HG03575 (cell line): ENCODE data around the gene PITX1.
"Not testable (repeated sequence)": the region's sequence is repeated elsewhere in the genome, so short reads cannot be mapped to it uniquely, and the experiment has no call there.

ENCODE experiments used
- ATAC-seq: cut with Tn5 transposase; IDR thresholded peaks from one replicate; pipeline ENCODE4 v1.9.1; 2021; ENCODE audit not compliant: unreplicated experiment, insufficient number of reproducible peaks, low FRiP score; ENCODE audit errors: extremely low read depth

The PITX1 gene

DNA sequence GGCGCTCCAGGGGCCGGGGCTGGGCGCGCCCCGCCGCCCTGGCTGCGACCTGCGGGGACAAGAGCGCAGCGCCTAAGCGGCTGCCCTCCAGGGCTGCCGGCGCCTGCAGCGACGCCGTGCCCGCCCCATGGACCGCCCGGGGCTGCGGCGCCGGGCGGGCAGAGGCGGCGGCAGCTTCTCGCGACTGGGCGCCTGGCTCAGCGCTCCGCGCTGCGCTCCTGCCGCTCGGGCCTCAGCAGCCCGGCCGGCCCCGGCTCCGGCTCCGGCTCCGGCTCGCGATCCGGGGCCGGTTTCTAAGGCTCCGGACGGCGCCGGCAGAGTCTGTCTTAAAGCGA, at the start of gene PITX1:
Gene PITX1 (minus strand): TSS at position 328 of the 335 bp plus-strand sequence. CDS start 347 bp downstream, outside the sequence.
- no peak for ATAC-seq

DNA sequence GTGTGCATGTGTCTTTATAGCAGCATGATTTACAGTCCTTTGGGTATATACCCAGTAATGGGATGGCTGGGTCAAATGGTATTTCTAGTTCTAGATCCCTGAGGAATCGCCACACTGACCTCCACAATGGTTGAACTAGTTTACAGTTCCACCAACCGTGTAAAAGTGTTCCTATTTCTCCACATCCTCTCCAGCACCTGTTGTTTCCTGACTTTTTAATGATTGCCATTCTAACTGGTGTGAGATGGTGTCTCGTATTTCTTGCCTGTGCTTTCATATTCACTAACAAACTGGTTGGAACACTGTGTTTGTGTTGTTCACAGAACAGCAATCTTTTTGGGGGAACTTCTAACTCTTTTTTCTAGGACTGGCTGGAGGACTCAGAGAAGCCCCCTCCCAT, 49.3 kb upstream of the PITX1 start:
- not testable (repeated sequence) for ATAC-seq

DNA sequence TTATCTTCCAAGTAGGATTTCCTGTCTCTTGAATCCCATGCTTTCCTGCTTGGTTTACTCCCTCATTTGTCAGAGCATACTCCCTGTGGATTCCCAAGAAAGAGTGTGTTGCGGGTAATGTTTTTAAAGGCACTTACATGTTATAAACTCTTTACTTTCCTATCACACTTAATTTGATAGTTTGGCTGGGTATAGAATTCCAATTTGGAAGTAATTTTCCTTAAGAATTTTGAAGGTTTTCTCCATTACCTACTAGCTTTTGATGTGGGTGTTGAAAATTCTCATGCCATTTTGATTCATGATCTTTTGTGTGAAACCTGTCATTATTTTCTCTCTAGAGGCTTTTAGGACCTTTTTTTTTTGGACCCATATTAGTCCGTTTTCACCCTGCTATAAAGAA, 47.2 kb upstream of the PITX1 start:
- no peak for ATAC-seq

DNA sequence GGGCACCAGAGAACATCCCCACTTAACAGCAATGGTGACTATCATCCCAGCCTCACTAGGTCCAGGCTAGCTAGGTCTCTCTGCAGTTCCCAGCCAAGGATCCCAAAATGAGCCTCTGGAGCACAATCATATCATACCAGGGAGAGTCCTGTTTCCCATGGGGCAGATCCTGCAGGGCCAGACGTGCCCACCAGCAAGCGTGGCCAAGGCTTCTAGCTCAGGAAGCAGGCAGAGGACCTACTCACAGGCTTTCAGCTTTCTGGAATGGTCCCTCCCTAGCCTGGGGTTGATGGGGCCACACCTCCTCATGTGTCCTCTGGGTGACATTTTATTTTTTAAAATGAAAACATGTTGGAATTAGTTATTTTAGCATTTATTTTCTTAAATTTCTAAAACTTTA, 45.7 kb upstream of the PITX1 start:
- ATAC-seq, result no peak

DNA sequence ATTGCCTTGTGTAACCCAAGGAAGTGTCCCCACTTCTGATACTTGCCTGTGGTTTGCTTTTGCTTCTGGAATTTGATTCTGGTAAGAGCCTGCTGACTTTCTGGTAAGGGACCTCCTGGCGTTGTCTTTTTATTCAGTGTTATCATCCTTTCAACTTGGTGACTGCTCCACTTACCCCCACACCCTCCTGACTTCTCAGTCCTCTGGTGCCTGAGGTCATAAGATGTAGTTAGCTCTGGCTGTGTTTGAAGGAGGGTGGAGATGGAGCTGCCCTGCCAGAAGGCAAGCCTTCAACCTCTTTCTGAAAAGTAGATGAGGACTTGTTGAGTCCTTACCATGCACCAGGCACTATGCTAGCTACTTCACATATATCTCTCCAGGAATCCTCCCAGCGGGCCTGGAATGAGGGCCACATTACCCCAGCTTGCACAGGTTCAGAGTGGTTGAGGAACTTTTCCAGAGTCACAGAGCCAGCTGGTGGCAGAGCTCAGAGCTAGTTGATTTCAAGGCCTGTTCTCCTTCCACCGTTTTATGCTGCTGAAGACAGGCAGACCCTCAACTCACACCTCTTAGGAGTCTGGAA, 45.2 kb upstream of the PITX1 start:
- ATAC-seq, result no peak

DNA sequence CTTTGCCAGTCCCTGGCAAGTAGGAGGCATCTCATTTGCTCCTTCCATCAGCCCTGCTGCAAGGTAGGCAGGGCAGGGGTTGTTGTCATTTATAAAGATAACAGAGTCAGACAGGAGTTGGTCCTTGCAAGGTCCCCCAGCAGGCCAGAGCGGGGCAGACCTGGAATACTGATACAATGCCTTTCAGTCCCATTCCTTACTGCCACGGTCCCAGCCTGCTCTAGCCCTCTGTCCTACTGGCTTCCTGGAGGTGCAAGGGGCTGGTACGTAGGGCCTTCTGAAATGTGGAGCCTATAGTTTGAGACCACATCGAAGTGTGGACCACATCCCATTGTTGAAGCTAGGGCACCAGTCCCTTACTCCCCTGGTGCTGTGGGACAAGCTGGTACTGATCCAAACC, 42.8 kb upstream of the PITX1 start:
- no peak for ATAC-seq

DNA sequence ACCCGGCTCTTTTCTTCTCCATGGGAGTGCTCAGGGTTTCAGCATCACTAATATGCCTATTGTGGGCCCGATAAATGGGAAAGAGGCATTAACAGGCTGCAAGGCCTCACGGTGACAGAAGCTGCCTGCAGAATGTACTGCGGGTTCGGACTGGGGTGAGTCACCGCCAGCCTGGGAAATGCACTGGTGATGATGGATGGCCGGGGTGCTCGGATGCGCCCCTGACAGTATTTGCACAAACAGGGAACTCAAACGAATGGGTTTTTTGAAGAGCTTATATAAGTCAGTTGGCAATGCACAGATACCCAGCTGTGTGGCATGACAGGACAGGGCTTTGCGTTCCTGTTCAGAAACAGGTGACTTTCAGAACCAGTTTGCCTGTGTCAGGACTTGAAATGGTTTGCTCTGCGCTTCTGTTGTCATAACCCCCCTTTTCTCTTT, 42.0 kb upstream of the PITX1 start:
- ATAC-seq, result no peak

DNA sequence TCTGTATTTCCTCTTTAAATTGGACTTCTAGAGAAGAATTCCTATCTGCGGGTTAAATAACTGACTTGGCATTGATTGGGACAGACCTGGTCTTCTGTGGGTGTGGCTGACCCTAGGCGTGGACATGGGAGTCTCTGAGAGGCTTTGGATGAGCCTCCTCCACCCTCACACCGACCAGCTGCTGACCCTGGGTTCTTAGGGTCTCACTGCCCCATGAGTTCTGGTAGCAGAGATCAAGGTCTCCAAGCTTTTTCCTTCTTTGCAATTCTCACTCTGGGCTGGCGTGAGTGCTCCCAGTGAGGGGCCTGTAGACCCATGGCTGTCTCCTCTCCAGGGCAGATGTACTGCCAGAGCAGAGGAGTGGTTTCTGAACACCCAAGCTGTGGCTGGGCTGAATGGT, 41.6 kb upstream of the PITX1 start:
- ATAC-seq, result no peak

DNA sequence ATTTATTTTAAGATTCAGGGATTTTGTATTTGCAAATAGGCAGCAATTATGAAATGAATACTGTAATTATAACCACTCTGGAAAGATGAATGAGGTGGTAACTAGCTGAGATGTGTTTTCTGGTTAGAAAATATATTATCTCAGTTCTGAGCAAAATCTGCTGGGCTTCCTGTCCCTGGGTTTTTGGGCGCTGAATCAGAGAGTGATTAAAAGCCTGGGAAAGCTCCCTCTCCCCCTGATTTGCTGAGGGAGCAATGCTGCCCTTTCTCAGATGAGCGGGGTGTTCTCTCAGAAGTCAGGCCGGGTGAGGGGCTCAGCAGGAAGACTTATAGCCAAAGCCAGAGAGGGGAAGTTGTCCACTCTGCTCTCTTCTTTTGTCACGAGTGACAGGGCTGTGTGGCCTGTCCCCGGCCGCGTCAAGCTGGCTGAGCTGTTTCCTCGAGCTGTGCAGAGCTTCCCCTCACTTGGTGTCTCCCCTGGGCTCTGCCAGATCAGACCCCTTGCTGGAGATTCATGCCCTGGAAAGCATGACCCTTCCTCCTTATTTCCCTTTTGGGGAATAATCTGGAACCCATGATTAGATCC, 39.8 kb upstream of the PITX1 start:
- no peak for ATAC-seq

DNA sequence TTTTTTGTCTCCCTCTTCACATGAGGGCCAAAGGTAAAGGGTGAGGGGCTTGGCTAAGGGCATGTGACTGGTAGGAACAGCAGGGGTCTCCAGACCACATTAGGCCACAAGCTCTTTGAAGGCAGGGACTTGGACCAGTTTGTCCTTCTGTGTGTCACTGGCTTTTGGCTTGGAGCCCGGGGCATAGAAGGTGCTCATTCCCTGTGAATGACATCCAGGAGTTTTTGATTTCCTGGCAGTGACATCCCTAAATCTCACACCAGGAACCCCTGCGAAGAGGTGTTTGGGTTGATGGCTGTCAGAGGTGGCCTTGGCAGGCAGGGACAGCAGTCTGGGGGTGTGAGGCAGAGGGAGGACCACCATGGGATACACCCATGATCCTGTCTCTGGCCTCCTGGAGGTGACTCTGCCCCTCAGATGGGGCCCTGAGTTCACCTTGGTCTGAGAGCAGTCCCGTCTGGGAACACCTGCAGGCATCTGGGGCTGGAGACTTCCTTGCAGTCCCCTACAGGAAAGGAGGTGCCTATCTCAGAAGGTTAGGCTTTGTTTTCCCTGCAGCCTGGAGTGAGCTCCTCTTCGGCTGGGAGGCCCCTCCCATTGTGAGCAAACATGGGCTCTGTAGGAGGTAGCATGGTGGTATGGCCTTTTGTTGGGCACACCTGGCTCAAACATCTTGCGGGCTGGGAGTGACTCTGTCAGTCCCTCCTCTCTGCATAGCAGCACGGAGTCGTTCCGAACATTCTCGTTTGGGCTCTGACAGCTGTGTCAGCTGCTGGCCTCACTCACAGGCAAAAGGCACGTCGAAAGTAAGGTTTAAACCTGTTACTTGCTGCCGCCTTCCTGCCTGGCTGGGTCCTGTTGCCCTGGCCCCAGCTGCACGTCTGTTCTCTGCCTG, 38.6 kb upstream of the PITX1 start:
- no peak for ATAC-seq

DNA sequence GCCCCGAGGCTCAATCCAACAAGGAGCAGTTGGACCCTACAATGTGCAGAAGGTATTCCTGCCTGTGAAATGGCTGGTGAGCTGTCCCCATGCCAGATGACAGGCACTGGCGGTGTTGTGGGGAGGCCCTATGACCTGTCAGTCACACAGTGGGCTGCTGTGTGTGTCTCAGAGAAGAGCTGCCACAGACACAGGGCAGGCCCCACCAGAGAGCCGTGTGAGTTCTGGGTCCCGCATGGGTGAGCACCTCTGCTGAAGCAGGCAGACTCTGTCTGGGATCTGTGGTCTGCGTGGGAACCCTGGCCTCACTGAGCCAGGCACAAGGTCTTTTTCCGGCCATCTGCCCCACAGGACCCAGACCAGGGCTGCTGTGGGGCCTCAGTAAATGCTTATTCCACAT, 37.3 kb upstream of the PITX1 start:
- no peak for ATAC-seq

DNA sequence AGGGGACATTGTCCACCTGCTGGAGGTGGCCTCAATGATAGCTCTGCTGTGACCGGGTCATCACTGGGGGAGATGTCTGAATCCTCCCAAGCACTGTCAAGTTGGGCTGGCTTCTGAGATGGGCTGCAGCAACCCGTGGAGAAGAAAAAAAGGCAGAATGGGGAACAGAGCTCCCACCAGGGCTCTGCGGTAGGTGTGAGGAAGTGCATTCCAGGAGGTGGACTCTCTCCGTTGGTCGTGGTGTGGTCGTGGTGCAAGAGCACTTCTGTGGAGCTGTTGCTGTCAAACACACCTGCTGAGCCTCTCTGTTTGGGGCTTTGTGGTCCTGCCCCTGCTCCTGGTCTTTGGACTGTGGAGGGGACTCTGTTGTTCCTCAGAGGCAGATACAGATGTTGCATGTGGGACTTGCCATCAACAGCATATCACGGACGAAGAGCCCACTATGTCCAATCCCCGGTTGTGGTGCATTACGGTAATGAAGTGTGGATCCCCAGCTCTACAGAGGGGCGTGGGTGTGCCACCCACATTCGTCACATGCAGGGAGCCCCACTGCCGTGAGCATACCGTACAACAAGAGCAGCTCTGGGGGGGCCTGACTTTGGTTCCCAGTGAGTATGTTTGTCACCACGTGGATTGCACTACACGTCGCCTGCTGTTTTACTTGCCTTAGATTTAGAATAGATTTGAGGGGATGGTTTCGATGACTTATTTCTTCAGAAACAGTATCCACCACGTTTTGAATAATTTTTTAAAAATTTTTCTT, 36.0 kb upstream of the PITX1 start:
- ATAC-seq, result no peak

DNA sequence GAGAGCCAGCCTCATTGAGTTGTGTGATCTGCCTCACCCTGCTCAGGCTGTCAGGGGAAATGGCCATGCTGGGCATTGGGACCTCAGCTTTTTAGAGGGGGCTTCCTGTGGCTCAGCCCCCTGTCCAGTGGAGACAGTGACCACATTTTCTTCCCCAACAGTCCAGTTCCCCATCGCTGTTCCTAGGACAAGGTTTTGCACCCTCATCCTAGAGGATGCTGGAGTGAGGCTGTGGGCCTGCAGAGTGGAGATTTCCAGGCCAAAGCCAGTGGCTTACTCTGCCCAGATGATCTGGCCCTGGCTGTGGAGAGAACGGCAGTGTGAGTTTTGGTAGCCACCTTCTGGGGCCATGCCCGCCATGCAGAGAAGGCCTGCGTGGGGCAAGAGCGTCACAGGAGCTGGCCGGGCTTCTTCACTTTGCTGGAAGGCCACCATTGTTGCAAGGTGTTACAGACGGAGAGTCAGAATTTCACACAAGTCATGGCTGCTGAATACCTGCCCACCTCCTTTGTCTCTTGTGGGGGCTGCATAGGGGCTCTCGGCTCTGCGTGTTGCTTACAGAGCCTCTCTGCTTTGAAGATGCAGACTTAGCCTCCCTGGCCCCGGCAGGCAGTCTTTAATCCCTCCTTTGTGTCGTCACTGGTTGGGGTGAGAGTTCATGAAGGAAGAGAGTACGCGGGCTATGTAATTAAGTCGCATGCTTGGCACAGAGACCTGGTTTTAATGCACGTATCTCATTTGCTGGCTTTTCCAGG, 35.2 kb upstream of the PITX1 start:
- ATAC-seq, result no peak

DNA sequence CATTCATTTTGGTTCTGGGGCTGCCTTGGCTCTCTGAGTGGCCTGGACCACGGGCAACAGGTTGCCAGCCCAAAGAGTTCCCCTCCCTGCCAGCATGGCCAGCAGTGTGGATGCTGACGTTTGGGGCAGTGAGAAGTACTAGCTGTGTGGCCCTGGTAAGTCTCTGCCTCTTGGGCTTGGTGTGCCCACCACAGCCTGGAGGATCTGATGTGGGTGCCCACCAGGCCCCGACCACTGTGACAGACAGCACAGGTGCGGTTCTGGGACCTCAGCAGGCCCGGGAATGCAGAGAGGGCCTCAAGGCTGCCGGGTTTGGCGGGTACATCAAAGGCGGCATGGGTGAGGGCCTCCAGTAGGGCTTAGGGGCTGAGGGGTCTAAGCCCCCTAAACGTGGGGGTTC, 33.6 kb upstream of the PITX1 start:
- ATAC-seq, result no peak

DNA sequence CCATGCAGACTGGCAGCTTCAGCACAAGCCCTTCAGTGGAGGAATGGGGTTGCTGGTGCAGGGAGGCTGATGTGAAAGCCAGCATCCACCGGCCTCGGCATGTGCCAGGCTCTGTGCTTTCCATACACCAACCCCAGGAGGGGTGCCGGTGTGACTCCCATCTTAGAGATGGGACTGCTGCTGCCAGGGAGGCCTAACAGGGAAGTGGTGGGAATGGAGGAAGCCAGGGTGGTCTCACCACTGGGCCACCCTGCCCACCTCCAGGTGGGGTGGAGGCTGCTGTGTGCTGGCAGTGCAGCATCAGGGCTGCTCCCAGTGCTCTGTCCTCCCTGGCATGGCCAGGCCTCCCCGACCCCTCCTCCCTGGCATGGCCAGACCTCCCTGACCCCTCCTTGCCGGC, 32.8 kb upstream of the PITX1 start:
- no peak for ATAC-seq

DNA sequence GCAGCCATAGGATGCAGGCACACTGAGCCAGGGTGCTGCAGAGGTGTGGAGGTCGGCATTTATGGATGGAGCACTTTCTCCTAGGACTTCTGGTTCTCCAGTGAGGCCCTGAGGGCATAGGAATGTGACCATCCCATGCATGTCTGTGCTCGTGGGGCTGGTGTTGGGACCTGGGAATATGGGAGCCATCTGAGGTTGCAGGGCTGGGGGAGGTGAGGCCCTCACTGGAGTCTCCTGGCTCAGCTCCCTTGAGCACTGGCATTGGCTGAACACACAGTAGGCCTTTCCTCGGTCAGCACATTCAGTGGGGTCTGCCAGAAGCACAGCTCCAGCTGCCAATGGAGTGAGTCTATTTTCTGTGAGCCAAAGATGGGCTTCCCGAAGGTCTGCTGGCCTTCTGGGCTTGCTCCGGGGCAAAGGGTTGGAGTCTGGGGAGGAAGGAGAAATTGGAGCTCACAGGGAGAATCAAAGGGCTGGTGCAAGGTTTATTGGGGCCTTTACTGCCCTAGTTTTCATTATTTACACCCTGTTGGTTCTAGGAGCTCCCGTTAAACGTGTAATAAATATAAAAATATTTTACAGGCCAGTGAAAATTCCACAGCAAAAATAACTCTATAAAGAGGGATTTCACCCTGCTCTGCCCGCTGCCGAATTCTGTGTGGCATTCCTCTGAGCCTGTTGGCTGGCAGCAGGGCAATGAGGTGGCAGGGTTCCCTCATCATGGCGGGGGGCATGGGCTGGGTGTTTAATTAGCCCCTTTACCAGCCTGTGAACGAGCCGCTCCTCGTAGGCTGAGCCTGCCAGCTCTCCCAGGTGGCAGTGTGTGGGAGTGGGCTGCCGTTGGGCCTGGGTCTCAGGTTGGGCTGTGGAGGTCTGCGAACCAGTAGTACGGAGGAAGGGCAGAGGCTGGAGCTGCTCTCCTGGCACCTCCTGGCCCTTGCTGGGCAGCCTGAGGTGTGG, 31.6 kb upstream of the PITX1 start:
- ATAC-seq, result no peak

DNA sequence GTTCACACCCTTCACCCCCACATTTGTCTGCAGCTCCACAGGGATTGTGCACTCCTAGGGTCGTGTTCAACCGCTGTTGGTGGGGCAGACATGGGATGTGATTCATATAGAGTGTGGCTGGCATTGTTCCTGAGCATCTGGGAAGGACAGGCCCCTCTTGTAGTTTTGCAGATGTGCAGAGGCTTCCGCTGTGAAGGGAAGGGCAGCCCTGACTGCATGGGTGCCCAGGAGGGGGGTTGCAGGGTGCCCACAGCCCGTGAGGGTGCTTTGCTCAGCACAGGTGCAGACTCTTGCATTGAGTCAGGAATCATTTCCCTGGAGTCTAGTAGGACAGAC, 30.2 kb upstream of the PITX1 start:
- no peak for ATAC-seq
